ENCODE measurements around the gene PUSL1.

PUSL1 gene

DNA sequence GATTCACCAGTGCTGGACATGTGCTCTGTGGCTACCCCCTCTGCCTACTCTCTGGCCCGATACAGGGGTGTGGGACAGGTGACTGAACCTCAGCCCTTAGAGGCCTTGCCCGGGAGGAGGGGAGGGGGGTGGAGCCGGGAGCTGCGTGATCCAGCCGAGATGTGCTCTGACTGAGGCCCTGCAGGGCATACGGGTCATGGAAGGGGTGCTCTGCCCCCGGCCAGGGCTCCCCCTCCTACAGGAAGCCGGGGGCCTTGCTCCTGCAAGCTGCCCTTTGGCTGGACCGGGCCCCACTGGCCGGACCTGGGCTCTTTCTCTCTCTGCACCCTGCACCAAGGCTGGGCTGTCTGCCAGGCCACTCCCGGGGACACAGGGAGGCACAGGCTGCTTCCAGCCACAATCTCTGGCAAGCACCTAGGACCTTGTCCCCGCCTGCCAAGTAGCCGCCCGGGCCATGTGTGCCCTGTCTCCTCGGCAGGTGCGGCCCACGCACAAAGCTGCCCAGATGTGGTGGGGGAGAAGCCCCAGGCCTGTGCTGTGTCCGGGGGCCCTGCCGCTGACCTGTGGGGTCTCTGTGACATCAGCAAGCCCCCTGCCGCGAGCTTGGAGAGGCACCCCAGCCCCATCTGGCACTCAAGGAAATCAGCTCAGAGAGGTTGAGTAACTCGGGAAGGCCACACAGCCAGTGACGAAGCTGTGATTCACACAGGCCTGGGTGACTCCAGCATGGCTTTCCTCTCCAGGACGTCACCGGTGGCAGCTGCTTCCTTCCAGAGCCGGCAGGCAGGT is 26.7 kb upstream of the PUSL1 start:
- Histone ChIP-seq H3K9me3 (ENCODE audit: low read length) (no peaks in the 10 kb centered on the region), H3K4me1 (ENCODE audit: insufficient read depth, low read length) (no peaks in the 10 kb centered on the region), H3K9ac (ENCODE audit: low read length) (no peak overlapping the region), H3K4me3 (ENCODE audit: low read depth in 1 of 2, low read length in 2 of 2) (no peak overlapping the region), H3K27ac (ENCODE audit: low read depth, low read length) (no peak overlapping the region), H3K27me3 (ENCODE audit: control insufficient read depth in 1 of 2, insufficient read depth in 2 of 2, low read length in 2 of 2) (peaks cover 0 to 22% of the 10 kb centered on the region in 2 donors), H3K36me3 (ENCODE audit: insufficient read depth, low read length) (no peaks in the 10 kb centered on the region)

DNA sequence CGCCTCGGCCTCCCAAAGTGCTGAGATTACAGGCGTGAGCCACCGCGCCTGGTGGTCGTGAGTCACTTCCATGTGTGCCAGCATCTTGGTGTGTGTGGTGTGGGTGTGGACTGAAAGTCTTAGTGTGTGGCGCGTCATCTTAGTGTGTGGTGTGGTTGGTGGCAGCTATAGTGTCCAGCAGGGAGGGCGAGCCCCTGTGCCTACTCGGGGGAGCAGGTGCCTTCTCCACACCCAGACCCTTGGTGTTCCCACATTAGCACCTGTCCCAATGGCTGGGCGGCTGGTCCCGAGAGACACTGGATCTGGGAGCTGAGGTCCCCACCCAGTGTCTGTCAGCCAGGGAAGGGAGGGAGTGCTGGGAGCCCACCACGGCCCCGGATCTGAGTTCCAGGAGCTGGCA is 25.4 kb upstream of the PUSL1 start:
- H3K27me3 ChIP-seq (ENCODE audit: control insufficient read depth in 1 of 2, insufficient read depth in 2 of 2, low read length in 2 of 2), result peaks cover 0 to 32% of the 10 kb centered on the region in 2 donors
- H3K36me3 ChIP-seq (ENCODE audit: insufficient read depth, low read length), result no peaks in the 10 kb centered on the region
- H3K27ac ChIP-seq (ENCODE audit: low read depth, low read length), result no peak overlapping the region
- H3K4me3 ChIP-seq (ENCODE audit: low read depth in 1 of 2, low read length in 2 of 2), result no peak overlapping the region
- no peaks in the 10 kb centered on the region for H3K4me1 ChIP-seq (ENCODE audit: insufficient read depth, low read length)
- no peaks in the 10 kb centered on the region for H3K9me3 ChIP-seq (ENCODE audit: low read length)
- H3K9ac ChIP-seq (ENCODE audit: low read length), result no peak overlapping the region

DNA sequence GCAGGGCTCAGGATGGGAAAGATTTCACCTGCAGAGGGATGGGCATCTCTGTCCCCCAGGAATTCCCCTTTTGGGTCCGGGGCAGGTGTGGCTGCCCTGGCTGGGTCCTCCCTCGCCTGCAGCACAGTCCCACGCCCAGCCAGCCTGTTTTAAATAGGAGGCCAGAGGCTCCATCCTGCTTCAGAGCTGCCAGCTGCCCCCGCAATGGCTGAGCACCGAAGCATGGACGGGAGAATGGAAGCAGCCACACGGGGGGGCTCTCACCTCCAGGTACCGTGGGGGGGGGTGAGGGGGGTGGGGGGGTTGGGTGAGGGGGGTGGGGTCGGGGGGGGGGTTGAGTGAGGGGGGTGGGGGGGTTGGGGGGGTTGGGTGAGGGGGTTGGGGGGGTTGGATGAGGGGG is 24.6 kb upstream of the PUSL1 start:
- no peak overlapping the region for H3K9ac ChIP-seq (ENCODE audit: low read length)

DNA sequence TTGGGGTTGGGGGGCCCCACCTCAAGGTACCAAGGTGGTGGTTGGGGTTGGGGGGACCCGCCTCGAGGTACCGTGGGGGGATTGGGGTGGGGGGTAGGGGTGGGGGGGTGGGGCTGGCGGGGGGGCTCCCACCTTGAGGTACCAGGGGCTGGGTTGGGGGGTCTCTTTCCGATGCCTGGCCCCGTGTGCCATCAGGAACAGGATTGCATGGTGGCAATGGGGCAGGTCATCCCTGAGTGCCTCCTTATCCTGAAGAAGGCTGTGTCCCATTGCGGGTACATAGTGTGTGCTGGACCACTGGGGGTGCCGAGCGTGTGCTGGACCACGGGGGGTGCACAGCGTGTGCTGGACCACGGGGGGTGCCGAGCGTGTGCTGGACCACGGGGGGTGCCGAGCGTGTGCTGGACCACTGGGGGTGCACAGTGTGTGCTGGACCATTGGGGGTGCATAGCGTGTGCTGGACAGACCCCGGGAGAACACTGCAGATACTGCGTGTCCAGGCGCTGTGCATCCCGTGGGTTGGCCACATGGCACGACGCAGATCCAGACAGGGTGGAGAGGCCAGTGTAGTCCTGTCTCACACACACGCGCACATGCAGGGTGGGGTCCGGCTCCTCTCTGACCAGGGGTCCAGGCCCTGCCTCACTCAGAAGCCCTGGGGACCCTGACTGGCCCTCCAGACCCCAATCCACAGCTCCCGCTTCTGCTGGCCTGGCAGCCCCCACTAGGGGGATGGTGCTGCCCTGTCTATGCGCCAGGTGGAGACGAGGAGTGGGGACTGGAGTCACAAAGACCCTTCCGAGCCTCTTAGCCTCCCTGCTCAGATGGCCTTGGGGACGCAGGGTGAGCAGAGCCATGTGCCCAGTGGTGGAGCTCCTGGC is 23.9 kb upstream of the PUSL1 start:
- Histone ChIP-seq H3K9me3 (ENCODE audit: low read length) (no peaks in the 10 kb centered on the region), H3K4me3 (ENCODE audit: low read depth in 1 of 2, low read length in 2 of 2) (no peak overlapping the region), H3K27ac (ENCODE audit: low read depth, low read length) (no peak overlapping the region), H3K9ac (ENCODE audit: low read length) (no peak overlapping the region), H3K27me3 (ENCODE audit: control insufficient read depth in 1 of 2, insufficient read depth in 2 of 2, low read length in 2 of 2) (peaks cover 0 to 32% of the 10 kb centered on the region in 2 donors), H3K4me1 (ENCODE audit: insufficient read depth, low read length) (no peaks in the 10 kb centered on the region), H3K36me3 (ENCODE audit: insufficient read depth, low read length) (no peaks in the 10 kb centered on the region)

More for the DNA sequence above, 24.6 kb upstream of the PUSL1 start:
- no peak overlapping the region for H3K4me3 ChIP-seq (ENCODE audit: low read depth in 1 of 2, low read length in 2 of 2)
- no peaks in the 10 kb centered on the region for H3K4me1 ChIP-seq (ENCODE audit: insufficient read depth, low read length)
- H3K27me3 ChIP-seq (ENCODE audit: control insufficient read depth in 1 of 2, insufficient read depth in 2 of 2, low read length in 2 of 2), result peaks cover 0 to 32% of the 10 kb centered on the region in 2 donors
- no peaks in the 10 kb centered on the region for H3K9me3 ChIP-seq (ENCODE audit: low read length)
- no peaks in the 10 kb centered on the region for H3K36me3 ChIP-seq (ENCODE audit: insufficient read depth, low read length)
- H3K27ac ChIP-seq (ENCODE audit: low read depth, low read length), result no peak overlapping the region

- no peak overlapping the region for H3K4me3 ChIP-seq (ENCODE audit: low read depth in 1 of 2, low read length in 2 of 2)
- H3K27ac ChIP-seq (ENCODE audit: low read depth, low read length), result no peak overlapping the region
- H3K4me1 ChIP-seq (ENCODE audit: insufficient read depth, low read length), result no peaks in the 10 kb centered on the region
- H3K36me3 ChIP-seq (ENCODE audit: insufficient read depth, low read length), result no peaks in the 10 kb centered on the region
- H3K9ac ChIP-seq (ENCODE audit: low read length), result no peak overlapping the region
- H3K27me3 ChIP-seq (ENCODE audit: control insufficient read depth in 1 of 2, insufficient read depth in 2 of 2, low read length in 2 of 2), result peaks cover 0 to 32% of the 10 kb centered on the region in 2 donors
- no peaks in the 10 kb centered on the region for H3K9me3 ChIP-seq (ENCODE audit: low read length)
These were observed 23.3 kb upstream of the PUSL1 start for GRCh38 chr1:1285102-1285571.

- no peaks in the 10 kb centered on the region for H3K36me3 ChIP-seq (ENCODE audit: insufficient read depth, low read length)
- H3K27me3 ChIP-seq (ENCODE audit: control insufficient read depth in 1 of 2, insufficient read depth in 2 of 2, low read length in 2 of 2), result peaks cover 0 to 32% of the 10 kb centered on the region in 2 donors
- H3K4me3 ChIP-seq (ENCODE audit: low read depth in 1 of 2, low read length in 2 of 2), result no peak overlapping the region
- H3K4me1 ChIP-seq (ENCODE audit: insufficient read depth, low read length), result no peaks in the 10 kb centered on the region
- no peak overlapping the region for H3K27ac ChIP-seq (ENCODE audit: low read depth, low read length)
- H3K9ac ChIP-seq (ENCODE audit: low read length), result no peak overlapping the region
- no peaks in the 10 kb centered on the region for H3K9me3 ChIP-seq (ENCODE audit: low read length)
These were observed 22.6 kb upstream of the PUSL1 start for GRCh38 chr1:1285611-1286311.

GRCh38 chr1:1286313-1287261 is 21.8 kb upstream of the PUSL1 start:
- Histone ChIP-seq H3K4me1 (ENCODE audit: insufficient read depth, low read length) (no peaks in the 10 kb centered on the region), H3K27ac (ENCODE audit: low read depth, low read length) (no peak overlapping the region), H3K4me3 (ENCODE audit: low read depth in 1 of 2, low read length in 2 of 2) (no peak overlapping the region), H3K9me3 (ENCODE audit: low read length) (no peaks in the 10 kb centered on the region), H3K9ac (ENCODE audit: low read length) (no peak overlapping the region), H3K27me3 (ENCODE audit: control insufficient read depth in 1 of 2, insufficient read depth in 2 of 2, low read length in 2 of 2) (peaks cover 0 to 32% of the 10 kb centered on the region in 2 donors), H3K36me3 (ENCODE audit: insufficient read depth, low read length) (no peaks in the 10 kb centered on the region)

- Histone ChIP-seq H3K9me3 (ENCODE audit: low read length) (no peaks in the 10 kb centered on the region), H3K36me3 (ENCODE audit: insufficient read depth, low read length) (no peaks in the 10 kb centered on the region), H3K4me1 (ENCODE audit: insufficient read depth, low read length) (no peaks in the 10 kb centered on the region), H3K9ac (ENCODE audit: low read length) (no peak overlapping the region), H3K27me3 (ENCODE audit: control insufficient read depth in 1 of 2, insufficient read depth in 2 of 2, low read length in 2 of 2) (peaks cover 0 to 32% of the 10 kb centered on the region in 2 donors), H3K4me3 (ENCODE audit: low read depth in 1 of 2, low read length in 2 of 2) (no peak overlapping the region), H3K27ac (ENCODE audit: low read depth, low read length) (no peak overlapping the region)
These were observed 20.9 kb upstream of the PUSL1 start for GRCh38 chr1:1287288-1288110.

GRCh38 chr1:1290238-1290731 is 18.1 kb upstream of the PUSL1 start:
- no peaks in the 10 kb centered on the region for H3K9me3 ChIP-seq (ENCODE audit: low read length)
- H3K9ac ChIP-seq (ENCODE audit: low read length), result no peak overlapping the region
- H3K4me1 ChIP-seq (ENCODE audit: insufficient read depth, low read length), result no peaks in the 10 kb centered on the region
- no peak overlapping the region for H3K4me3 ChIP-seq (ENCODE audit: low read depth in 1 of 2, low read length in 2 of 2)
- peaks cover 0 to 25% of the 10 kb centered on the region in 2 donors for H3K27me3 ChIP-seq (ENCODE audit: control insufficient read depth in 1 of 2, insufficient read depth in 2 of 2, low read length in 2 of 2)
- H3K36me3 ChIP-seq (ENCODE audit: insufficient read depth, low read length), result no peaks in the 10 kb centered on the region
- no peak overlapping the region for H3K27ac ChIP-seq (ENCODE audit: low read depth, low read length)

All from muscle layer of colon (tissue), 2 donors.